Endometrial microvascular endothelial cells (primary cell): ENCODE measurements around the gene GIPC1. TPM values are rescaled to one million over a fixed set of nuclear protein-coding genes. Genes with fewer than 3 reads are reported as not detected.
"Not testable (repeated sequence)": the region's sequence is repeated elsewhere in the genome, so short reads cannot be mapped to it uniquely, and the experiment has no call there.

Source experiments
- in situ Hi-C: cut with HindIII; loops from 2 replicates; pipeline ENCODE4 v1.10.0; 2017; ENCODE audit warnings: low sequenced_read_pairs, low pct_unique_long_range_greater_than_20kb; ENCODE audit errors: inconsistent ontology term
- total RNA-seq: library from RNA; depleted of rRNA; stranded (reverse); fragments of >200 nt; gene quantifications from one replicate; pipeline ENCODE4 v1.2.3, GENCODE V29; 2015; ENCODE audit errors: inconsistent ontology term

GIPC1 gene
- total RNA-seq, 1 donor from 2014 or later: 152 TPM

DNA sequence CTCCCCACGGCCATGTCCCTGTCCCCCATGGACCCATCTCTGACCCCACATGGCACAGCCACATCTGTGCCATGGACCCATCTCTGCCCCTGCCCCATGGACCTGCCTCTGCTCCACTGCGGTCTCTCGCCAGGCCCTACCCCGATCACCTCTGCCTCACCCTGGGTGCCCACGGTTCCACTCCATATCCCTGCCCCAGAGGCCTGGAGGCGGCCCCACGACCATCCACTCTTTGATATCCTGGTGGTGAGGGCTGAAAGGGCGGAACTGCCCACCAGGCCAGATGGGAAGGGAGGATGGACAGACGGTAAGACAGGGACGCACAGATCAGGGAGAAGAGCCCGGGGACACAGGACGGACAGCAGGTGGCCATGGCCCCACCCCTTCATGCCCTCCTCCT lies 21.1 kb downstream of the GIPC1 start:
- in situ Hi-C loops: no loop called here

DNA sequence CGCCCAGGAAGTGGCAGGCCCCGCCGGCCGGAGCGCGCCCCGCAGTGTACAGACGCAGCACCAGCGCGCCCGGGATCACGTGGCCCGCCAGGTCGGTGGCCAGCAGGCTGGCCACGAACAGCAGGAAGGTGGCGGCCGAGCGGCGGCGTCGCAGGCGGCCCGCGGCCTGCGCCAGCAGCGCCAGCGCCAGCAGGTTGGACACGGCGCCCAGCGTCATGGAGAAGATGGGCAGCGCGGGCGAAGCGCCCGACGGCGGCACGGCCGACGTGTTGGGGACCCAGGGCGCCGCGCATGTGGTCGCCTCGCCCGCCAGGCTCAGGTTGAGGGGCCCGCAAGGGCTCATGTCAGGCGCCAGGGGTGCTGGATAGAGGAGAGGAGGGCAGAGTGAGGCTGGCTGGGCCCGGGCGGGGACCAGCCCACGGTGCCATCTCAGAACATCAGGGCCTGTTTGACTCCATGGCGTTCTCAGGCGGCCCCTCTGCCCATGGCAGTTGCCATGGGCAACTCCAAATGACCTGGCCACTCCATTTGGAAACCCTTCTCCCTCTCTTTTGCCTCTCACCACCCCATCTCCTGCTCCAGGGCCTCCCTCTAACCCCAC lies 21.8 kb downstream of the GIPC1 start:
- in situ Hi-C loops: no loop called here

DNA sequence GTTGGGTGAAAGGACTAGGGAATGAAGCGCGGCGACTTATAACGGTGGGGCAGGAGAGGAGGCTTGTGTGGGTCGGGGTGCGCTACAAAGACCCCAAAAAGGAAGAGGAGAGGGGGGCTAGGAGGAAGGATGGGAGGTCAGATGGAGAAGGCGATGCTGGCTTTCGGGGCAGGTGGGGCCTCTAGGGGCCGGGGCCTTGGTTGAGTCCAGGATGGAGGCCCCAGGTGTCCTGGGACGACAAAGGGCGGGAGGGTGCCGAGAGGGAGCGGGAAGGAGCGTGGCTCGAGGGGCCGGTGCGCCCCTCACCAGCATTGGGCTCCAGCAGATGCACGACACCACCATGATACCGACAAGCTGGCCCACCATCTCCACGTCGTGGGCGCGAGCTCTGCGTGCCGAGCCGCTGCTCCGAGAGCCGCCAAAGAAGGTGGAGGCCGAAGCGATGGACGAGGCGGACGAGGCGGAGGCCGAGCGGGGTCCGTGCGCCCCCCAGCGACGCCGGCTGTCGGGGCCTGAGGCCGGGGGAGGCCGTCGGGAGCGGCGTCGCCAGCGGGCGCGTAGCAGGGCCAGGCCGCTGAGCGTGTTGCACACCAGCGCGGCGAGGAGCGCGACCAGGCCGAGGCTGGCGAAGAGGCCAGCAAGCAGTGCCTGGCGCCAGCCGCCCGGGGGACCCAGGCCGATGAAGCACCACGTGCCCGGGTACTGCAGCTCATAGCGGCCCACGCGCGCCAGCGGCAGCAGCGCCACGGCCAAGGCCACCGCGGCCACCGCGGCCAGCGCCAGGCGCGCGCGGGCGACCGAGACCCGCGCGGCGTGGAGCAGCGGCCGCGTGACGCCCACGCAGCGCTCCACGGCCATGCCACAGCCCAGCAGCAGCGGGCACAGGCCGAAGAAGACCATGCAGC lies 22.6 kb downstream of the GIPC1 start:
- in situ Hi-C loops: no loop called here

DNA sequence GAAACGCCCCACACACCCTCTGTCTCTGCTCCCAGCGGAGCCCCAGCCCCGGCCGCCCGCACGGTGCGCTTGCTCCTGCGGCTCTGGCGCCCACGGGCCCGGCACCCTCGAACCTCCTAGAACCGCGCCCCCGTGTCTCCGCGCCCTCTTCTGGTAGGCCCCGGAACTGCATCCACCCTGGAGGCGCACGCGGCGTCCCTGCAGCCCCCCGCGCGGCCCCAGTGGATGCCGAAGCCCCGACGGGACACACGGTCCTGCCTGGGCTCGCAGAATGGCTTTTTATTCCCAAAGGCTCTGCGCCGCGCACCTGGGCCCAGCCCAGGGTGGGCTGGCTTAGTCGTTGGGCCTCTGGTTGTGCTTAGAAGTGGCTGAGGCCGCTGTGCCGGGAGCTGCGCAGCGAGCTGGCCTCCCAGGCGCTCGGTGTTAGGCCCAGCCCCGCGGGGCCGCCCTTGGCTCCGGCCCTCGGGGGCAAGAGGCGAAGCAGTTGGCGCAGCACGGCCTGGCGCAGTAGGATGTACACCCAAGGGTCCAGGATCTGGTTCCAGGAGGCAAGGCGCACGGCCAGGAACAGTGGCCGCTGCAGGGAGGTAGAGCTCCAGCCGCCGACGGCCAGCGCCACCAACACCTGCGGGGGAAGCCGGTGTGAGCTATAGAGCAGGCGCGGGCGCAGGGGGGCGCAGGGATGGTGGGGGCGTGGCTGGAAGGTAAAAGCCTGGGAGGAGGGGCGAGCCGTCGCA lies 23.6 kb downstream of the GIPC1 start:
- in situ Hi-C loops: no loop called here

DNA sequence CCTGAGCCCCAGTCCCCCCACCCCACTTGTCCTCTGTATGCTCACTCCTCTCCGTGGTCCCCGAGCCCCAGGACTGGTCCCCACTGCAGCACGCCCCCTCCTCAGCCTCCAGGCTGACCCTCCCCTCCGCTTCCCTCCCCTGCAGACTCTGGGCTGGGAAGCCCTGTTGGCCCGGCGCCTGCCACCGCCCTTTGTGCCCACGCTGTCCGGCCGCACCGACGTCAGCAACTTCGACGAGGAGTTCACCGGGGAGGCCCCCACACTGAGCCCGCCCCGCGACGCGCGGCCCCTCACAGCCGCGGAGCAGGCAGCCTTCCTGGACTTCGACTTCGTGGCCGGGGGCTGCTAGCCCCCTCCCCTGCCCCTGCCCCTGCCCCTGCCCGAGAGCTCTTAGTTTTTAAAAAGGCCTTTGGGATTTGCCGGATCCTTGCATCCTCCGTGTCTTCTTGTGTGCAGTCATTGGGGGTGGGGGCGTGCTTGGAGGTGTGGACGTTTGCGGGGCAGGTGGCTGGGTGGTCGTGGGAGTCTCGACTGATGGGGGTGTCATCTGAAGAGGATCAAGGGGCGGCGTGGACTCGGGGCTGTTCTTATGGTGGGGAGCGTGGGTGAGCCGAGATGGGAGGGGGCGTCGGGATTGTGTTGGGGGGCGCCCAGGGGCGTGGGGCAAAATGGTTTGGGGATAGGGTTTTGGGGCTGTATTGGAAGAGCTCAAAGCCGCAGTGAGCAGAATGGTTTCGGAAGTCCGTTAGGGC lies 24.3 kb downstream of the GIPC1 start:
- in situ Hi-C loops: no loop called here

DNA sequence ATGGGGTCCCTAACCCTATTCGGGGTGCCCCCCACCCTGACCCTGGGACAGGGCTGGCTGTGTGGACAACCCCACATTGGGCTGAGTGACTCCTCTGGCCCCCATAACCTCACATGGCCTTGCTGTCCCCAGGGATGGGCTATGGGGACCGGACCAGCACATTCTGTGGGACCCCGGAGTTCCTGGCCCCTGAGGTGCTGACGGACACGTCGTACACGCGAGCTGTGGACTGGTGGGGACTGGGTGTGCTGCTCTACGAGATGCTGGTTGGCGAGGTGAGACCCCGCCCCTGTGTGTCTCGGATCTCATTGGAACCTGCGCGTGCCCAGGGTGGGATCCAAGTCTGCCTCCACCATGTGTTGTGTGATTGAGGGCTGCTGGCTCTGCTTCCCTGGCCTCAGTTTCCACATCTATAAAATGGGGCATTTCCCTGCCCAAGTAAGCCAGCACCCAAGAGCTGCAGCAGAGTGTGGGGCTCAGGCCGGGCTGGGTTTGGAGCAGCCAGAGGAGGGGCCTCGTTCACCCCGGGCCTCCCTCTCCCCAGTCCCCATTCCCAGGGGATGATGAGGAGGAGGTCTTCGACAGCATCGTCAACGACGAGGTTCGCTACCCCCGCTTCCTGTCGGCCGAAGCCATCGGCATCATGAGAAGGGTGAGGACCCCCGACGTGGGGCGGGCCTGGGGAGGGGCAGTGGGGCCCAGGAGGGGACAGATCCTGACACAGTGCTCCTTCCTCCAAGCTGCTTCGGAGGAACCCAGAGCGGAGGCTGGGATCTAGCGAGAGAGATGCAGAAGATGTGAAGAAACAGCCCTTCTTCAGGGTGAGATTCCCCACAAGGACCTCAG lies 25.7 kb downstream of the GIPC1 start:
- in situ Hi-C loops: no loop called here

DNA sequence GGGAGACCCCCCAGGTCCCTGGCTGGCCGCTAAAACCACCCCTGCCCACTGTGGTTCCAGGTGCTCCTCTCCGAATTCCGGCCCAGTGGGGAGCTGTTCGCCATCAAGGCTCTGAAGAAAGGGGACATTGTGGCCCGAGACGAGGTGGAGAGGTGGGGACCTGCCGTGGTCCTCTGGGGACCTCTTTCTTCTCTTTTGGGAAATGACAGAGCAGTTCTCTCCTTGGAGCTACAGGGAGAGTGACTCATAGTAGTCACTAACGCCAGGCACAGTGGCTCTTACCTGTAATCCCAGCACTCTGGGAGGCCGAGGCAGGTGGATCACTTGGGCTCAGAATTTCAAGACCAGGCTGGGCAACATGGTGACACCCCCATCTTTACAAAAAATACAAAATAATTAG lies 28.1 kb downstream of the GIPC1 start:
- in situ Hi-C loops: no loop called here

DNA sequence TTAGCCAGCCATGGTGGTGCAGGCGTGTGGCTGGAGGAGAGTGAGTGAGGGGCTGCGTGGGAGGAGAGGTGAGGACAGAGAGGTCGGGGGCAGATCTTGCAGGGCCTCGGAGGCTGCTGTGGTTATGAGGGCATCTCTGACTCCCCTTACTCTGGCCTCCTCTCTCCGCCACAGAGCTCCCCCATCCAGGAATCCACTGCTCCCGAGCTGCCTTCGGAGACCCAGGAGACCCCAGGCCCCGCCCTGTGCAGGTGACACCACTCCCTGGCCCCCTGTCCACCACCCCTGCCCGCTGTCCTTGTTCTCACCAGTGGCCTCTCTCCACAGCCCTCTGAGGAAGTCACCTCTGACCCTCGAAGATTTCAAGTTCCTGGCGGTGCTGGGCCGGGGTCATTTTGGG lies 28.5 kb downstream of the GIPC1 start:
- in situ Hi-C loops: no loop called here

DNA sequence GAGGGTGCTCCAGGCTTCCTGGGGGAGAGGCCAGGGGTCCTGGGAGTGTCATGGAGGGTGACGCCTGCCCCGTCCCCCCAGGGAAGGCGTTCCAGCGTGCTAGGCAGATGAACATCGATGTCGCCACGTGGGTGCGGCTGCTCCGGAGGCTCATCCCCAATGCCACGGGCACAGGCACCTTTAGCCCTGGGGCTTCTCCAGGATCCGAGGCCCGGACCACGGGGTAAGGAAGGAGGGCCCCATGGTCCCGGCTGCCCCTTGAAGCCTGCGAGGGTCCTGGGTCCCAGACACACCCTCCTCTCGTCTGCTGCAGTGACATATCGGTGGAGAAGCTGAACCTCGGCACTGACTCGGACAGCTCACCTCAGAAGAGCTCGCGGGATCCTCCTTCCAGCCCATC lies 32.2 kb downstream of the GIPC1 start:
- in situ Hi-C loops: no loop called here

DNA sequence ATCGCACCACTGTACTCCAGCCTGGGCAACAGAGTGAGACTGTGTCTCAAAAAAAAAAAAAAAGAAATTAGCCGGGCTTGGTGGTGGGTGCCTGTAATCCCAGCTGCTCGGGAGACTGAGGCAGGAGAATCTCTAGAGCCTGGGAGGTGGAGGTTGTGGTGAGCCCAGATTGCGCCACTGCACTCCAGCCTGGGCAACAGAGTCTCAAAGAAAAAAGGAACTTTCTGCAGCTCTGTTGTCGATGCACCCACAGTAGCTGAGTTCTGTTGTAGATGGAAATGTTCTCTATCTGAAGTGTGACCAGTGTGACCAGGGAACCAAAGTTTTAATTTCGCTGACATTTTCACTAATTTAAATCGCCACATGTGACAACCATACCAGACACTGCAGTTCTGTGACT lies 33.5 kb downstream of the GIPC1 start:
- in situ Hi-C loops: not testable (repeated sequence)

DNA sequence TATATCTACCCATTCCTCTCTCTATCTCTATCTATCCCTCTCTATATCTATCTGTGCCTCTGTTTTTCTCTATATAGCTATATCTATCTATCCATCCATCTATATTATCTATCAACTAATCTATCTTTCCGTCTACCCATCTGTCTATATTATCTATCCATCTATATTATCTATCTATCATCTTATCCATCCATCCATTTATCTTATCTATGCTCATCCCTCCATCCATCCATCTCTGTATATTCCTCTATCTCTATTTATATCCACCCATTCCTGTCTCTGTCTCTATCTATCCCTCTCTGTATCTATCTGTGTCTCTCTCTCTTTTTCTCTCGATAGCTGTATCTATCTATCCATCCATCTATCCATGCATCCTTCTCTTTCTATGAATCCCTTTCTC lies 35.0 kb downstream of the GIPC1 start:
- in situ Hi-C loops: no loop called here

DNA sequence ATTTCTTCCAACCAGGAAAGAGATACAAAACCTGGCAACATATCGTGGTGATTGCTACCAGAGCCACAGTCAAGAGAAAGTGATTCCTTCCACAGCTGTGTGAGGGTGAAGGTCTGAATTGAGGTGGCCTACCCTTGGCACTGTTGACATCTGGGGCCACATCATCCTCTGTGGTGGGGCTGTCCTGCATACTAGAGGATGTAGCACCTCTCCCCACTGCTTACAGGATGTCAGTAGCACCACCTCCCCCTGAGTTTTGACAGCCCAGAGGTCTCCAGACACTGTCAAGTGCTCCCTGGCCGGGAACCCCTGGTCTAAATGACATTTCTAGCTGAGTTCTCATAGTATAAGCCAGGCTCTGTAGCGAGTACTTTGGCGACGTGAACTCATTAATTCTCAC lies 36.2 kb downstream of the GIPC1 start:
- in situ Hi-C loops: no loop called here

DNA sequence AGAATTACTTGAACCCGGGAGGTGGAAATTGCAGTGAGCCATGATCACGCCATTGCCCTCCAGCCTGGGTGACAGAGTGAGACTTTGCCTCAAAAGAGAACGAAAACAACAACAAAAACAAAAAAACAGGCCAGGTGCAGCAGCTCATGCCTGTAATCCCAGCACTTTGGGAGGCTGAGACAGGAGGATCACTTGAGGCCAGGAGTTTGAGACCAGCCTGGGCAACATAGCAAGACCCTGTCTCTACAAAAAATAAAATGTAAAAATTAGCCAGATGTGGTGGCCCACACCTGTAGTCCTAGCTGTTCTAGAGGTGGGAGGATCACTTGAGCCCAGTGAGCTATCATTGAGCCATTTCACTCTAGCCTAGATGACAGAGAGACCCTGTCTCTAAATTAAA lies 43.6 kb downstream of the GIPC1 start:
- in situ Hi-C loops: not testable (repeated sequence)

DNA sequence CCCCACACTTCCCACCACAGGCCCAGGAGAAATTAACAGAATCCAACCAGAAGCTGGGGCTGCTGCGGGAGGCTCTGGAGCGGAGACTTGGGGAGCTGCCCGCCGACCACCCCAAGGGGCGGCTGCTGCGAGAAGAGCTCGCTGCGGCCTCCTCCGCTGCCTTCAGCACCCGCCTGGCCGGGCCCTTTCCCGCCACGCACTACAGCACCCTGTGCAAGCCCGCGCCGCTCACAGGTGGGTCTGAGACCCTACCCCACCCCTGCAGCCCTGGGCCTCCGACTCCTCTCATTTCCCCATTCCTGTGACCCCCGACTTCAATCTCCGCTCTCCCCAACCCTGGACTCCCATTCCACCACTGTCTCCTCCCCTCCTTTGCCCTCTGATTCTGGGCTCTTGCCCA lies 45.1 kb downstream of the GIPC1 start:
- in situ Hi-C loops: no loop called here

DNA sequence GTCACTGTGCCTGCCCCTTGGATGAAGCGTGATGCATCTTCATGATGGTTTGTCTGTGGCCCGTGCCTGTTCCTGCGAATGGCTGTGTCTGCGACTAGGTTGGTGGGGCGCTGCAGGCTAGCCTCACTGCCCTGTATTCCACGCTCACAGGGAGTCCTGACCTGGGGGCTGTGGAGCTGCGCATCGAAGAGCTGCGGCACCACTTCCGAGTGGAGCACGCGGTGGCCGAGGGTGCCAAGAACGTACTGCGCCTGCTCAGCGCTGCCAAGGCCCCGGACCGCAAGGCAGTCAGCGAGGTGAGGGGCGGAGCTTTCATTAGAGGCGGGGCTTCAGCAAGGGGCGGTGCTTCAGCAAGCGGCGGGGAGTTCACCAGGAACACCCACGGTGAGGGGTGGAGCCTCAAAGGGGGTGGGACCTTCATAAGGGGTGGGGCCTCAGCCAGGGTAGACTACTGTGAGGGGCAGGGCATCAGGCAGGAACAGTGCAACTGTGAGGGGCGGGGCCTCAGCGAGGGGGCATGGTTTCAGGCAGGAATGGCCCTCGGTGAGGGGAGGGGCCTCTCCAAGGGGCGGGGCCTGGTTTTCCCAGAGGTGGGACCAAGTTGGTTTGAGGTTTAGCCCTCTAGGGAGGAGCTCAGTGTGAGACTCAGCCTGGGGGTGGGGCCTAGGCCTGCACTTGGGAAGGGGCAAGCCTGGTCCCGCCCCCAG lies 45.6 kb downstream of the GIPC1 start:
- in situ Hi-C loops: no loop called here

DNA sequence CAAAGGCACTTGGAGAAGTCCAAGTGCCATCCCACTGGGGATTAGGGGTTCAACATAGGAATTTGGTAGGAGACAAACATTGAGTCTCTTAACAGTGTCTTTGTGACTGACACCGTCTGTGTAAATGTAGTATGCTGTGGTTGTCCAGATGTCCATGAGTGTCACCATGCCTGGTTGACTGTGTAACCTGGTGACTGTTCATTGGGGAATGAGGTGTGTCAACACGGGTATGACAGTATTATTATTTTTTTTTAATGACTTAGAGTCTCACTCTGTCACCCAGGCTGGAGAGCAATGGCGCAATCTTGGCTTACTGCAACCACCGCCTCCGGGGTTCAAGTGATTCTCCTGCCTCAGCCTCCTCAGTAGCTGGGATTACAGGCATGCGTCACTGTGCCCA lies 46.6 kb downstream of the GIPC1 start:
- in situ Hi-C loops: no loop called here

DNA sequence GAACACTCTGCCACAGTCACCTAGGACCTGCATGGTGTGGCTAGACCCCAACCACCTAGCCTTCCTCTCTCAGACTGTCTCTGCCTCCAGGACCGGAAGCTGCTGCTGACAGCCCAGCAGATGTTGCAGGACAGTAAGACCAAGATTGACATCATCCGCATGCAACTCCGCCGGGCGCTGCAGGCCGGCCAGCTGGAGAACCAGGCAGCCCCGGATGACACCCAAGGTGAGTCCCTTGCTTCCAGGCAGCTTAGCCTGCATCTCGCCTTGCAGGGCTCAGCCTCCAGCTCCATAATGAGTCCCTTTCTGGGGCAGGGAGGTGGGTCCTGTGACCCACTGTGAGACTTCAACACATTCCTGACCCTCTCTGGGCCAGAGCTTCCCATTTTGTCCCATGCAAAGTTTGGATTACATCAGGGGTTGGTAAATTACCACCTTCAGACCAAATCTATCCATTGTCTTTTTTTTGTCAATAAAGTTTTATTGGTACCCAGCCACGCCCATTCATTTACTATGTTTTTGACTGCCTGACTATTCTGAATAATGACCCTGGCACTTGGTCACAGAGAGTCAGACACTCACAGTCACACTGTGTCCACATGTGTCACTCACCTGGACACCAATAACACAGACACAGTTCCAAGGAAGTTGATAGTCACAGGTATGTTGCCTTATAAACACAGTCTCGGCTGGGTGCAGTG lies 49.4 kb downstream of the GIPC1 start:
- in situ Hi-C loops: no loop called here
